Measurements from ENCODE around the gene REX1BD. TPM values are rescaled to one million over a fixed set of nuclear protein-coding genes. Genes with fewer than 3 reads are reported as not detected.

Gene REX1BD
- total and polyA plus RNA-seq, 2 of the 13 experiments (the other 11 are each of a cell fraction or from before 2014, with no cell fraction given), result 7.5 to 25.4 TPM

GRCh38 chr19:18605196-18605545 lies 16.6 kb downstream of the REX1BD start (continued):
- TF ChIP-seq ZBTB40 (IDR thresholded peaks at IDR 0.05) (no peak), ZBTB40 (CRISPR knock-in tag; IDR thresholded peaks at IDR 0.05) (no peak), ZNF572 (CRISPR knock-in tag; IDR thresholded peaks at IDR 0.05) (no peak), ZBTB38 (CRISPR knock-in tag; IDR thresholded peaks at IDR 0.05) (no peak), HNF4A (CRISPR knock-in tag; IDR thresholded peaks at IDR 0.05) (0 out of 2 replicates have a peak, but pooled peaks have one; percentile 12), NFE2L1 (CRISPR knock-in tag; IDR thresholded peaks at IDR 0.05; ENCODE audit: borderline replicate concordance) (no peak), HNRNPLL (IDR thresholded peaks at IDR 0.05; ENCODE audit: low read depth, low read length, poor library complexity, severe bottlenecking) (peak; percentile 13), ZNF143 (CRISPR knock-in tag; IDR thresholded peaks at IDR 0.05) (0 out of 2 replicates have a peak, but pooled peaks have one; percentile 9), SAP130 (CRISPR knock-in tag; IDR thresholded peaks at IDR 0.05; ENCODE audit: low read depth) (no peak), ISL2 (CRISPR knock-in tag; IDR thresholded peaks at IDR 0.05) (no peak), YEATS2 (CRISPR knock-in tag; IDR thresholded peaks at IDR 0.05; ENCODE audit: borderline replicate concordance) (no peak), KAT8 (CRISPR knock-in tag; IDR thresholded peaks at IDR 0.05) (0 out of 2 replicates have a peak, but pooled peaks have one; percentile 9), AGO2 (optimal IDR thresholded peaks at IDR 0.05; ENCODE audit: low read depth, low read length) (peak; percentile 52), ZNF619 (CRISPR knock-in tag; IDR thresholded peaks at IDR 0.05) (0 out of 2 replicates have a peak, but pooled peaks have one; percentile 27), RAD51 (IDR thresholded peaks at IDR 0.05; ENCODE audit: borderline replicate concordance) (no peak), ZNF770 (CRISPR knock-in tag; IDR thresholded peaks at IDR 0.05) (no peak), KMT2A (CRISPR knock-in tag; IDR thresholded peaks at IDR 0.05) (0 out of 2 replicates have a peak, but pooled peaks have one; percentile 3), ZNF232 (CRISPR knock-in tag; IDR thresholded peaks at IDR 0.05; ENCODE audit: borderline replicate concordance) (no peak)
